Inflammatory macrophage treated with lipopolysaccharide for 4 hours (primary cell): ENCODE results near the gene PTAFR.

ENCODE experiments used
- DNase-seq: peaks from one replicate; pipeline ENCODE4 v3.0.0-alpha.2; 2020

The PTAFR gene, protein sequence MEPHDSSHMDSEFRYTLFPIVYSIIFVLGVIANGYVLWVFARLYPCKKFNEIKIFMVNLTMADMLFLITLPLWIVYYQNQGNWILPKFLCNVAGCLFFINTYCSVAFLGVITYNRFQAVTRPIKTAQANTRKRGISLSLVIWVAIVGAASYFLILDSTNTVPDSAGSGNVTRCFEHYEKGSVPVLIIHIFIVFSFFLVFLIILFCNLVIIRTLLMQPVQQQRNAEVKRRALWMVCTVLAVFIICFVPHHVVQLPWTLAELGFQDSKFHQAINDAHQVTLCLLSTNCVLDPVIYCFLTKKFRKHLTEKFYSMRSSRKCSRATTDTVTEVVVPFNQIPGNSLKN

DNA sequence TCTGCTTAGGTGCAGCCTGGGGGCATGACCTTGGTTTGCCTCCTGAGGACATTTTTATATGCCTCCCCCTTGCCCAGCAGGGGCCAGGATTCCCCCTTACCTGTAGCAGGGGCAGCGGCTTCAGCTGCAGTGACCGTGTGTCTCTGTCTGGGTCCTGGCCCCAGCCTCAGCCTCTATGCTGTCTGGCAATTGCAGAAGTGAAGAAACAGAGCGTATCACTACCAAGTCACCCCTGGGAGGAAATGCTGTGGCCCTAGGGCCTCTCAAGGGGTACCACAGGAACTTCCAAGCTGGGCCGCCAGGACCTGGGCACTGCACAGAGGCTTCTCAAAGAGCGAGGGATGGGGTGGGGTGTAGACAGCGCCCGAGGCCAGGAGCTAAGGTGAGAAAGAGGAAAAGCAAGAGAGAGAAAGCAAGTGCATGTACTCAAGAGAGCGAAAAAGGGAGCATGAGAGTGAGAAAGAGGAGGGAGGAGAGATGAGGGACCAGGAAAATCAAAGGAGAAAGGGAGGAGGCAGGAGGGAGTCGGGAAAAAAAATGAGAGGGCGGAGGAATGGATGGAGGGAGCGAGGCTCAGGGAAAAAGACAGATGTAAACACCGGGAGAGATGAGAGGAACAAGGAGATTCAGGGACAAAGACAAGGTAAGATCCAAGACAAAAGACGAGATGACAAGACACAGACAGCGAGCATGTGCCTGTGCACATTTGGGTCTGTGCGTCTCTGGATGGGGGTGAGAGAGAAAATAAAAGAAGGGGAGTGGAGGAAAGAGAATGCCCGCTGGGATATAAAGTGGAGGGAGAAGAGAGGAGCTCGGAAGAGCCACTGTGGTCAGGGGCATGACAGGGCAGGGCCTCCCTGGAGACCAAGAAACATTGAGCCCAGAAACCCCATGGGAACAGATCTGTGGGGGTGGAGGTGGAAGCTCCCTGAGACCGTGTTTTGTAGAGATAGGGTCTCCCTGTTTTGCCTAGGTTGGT is at the start of gene PTAFR:
Gene PTAFR (minus strand): TSS at position 199 of the 979 bp plus-strand sequence. CDS start 25,669 bp downstream, outside the sequence.
- DNase-seq, result peak; percentile 87

DNA sequence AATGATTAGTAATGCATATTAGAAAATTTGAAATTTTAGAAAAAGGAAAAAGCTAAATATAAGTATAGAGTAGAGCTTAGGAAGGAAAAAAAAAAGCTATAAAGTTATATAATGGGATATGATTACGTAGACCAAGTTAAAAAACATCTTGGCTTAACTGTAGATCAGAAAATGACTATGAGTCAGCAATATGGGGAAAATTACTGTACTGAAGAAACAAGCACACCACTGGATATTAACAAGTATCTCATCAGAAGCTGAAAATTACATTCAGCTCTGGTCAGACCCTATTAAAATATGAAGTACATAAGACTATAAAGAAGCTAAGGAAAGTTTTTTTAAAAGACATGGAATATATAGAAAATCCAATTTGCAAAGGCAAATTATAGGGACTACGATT is 36.8 kb upstream of the PTAFR start:
- no peak for DNase-seq

DNA sequence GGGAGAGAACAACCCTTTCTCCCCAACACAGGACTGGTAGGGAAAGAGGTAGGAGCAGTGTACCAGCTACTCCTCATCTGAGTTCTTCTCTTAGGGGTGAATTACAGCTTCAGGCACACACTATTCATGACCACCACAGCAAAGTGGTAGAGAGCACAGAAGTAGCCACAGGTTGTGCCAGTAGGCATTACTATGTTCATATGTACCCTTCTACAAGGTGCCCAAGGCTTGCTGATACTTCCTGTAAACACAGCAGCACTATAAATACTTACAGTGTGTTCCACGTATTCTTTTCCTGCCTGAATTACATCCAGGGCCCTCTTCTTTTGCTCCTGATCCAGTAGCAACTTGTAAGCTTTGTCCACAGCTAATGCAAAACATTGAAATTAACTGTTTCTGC is 33.2 kb upstream of the PTAFR start:
- DNase-seq, result no peak

DNA sequence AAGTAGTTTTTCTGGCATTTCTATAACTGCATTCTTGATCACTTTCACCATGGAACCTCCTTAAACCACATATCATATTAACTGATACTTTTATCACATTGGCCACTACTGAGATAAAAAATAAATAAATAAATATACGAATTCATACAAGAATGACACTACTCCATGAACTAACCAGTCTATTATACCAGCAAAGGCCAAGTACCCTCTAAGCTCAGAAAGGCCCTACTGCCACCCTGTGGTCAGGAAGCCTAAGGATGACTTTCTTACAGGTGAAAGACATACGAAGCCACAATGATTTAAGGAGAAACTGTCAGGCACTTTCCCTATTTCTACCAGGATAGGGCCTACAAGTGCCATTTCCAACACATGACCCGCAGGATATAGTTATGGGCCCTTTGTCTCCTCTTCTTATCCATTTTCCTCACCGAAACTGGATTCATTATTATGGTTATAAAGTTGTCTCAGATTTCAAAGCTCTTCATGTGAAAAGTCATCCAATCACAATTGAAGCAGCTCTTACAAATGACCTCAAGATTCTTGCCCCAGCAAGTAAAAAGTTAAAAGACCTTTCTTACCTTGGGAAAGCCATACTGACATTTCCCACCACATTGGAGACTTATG is 32.4 kb upstream of the PTAFR start:
- peak; percentile 80 for DNase-seq

DNA sequence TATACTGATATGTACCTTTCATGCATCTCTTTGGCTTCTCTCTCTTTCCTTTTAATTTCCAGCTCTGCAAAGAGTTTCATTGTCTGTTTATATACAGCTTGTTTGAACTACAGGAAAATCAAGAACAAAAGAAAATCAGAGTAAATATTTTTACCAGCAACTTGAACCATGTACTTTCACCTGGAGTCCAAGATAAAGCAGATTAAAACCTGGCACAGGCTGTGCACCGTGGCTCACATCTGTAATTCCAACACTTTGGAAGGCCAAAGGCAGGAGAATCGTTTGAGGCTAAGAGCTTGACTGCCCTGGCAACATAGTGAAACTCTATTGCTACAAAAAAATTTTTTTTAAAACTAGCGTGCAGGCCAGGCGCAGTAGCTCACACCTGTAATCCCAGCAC is 28.8 kb upstream of the PTAFR start:
- DNase-seq, result no peak

DNA sequence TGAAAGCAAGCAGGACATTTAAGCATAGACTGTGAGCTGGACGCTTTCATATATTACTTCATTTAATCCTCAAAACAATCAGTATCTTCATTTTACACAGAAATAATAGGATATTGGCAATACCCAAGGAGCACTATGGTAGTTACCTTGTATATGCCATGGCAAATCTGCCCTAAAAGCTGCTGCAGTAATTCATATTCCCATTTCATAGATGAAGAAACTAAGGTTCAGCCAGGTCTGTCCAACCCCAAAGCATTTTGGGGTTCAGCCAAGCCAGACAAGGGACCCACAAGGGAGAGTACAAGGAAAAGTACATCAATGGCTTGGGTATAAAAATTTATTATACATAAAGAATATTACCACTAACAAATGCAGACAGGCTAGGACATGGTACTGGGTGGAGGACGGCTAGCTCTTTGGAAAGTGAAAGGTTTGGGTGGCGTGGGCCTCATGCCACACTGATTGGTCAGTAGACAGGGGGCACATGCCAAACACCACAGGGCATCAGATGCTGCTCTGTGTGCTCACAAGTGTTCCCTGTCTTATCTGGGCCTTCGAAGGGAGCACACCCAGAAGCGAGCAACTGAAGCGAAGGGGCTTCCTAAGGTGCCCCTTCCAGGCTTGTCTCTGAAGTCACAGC is 23.9 kb upstream of the PTAFR start:
- no peak for DNase-seq

DNA sequence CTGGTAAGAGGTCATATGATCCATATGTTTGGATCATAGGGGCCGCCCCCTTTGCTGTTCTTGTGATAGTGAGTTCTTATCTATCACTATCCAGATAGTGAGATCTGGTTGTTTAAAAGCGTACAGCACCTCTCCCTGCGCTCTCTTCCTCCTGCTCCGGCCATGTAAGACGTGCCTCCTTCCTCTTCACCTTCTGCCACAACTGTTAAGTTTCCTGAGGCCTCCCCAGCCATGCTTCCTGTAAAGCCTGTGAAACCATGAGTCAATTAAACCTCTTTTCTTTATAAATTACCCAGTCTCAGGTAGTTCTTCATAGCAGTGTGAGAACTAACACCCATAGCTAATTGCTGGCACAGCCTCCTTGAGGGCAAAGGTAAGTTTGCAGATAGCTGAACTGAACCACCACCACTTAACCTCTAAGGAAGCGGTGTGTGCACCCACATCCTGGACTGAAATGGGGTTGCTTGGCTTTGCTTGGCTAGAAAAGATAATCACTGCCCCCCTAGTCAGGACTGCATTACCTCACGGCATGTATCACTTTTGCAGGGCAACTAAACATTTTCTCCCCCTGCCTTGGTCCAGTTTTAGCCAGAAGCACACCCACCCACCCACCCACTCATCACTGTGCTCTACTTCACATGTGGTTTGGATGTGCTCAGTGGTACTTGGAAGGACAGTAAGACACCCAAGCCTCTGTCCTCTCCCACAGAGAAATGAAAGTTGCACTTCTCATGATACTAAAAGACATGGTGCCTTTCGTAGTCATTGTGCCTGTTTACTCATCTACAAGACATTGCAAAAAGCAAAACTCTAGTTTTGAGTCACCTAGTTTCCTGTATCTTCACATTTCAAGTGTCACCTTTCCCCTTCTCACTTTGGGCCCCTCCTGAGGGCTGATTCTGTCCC is 23.1 kb upstream of the PTAFR start:
- peak; percentile 79 for DNase-seq

DNA sequence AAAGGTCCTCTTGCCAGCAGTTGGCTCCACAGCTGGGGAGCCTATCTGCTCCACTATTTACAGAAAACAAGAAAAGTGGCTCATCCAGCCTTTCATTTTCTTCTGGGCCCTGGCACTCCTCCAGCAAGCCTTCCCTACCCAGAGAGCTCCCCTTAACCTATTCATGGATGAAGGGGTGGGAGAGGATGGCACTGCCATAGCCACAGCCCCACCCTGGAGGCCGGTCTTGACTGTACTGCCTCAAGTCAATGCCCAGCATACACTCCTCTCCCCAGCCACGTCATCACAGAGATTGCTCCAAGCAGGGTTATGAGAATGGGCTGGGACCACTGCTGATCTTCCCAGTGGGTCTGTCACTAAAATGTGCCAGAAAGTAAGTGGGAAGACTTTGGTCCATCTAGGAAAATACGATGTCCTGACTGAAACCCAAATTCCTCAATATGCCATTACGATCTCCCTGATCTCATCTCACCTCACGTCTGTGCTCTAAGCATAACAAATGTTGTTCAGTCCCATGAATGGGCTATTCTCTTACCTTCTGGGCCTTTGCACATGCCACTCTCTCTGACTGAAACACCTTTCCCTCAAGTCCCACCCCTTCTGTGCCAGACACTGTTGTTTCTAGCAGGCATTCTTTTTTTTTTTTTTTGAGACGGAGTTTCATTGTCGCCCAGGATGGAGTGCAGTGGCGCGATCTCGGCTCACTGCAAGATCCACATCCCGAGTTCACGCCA is 21.4 kb upstream of the PTAFR start:
- DNase-seq, result no peak

DNA sequence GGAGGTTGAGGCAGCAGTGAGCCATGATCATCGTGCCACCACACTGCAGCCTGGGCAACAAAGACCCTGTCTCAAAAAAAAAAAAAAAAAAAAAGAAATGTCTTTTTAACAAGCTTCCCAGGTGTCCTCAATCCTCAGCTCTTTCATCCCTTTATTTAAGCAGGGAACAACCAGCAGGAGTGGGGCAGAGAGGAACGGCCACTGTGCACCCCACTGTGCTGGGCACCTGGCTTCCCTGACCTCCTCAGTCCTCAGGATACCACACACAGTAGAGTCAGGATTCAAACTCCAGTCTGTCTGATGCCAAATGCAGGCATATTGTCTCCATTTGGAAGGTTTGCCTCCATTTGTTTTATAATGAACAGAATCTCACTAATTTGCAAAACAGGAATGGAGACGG is 19.8 kb upstream of the PTAFR start:
- DNase-seq, result no peak

DNA sequence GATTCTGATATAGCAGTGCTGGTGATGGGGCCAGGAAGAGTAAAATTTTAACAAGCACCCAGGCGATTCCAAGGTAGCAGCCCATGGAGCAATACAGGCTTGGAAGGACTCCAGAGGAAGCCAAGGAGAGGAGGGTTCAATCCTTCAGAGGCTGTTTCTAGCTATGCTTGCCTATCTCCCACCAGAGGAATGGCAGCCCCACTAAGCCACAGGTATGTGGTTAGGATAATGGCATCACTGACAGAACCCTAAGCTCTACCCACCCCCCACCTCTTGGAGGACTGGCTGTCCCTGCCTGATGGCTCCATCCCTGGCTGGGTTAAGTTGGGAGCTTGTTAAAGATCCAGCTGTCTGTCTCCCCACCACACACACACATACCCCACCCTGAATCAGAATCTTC is 19.3 kb upstream of the PTAFR start:
- DNase-seq, result no peak

DNA sequence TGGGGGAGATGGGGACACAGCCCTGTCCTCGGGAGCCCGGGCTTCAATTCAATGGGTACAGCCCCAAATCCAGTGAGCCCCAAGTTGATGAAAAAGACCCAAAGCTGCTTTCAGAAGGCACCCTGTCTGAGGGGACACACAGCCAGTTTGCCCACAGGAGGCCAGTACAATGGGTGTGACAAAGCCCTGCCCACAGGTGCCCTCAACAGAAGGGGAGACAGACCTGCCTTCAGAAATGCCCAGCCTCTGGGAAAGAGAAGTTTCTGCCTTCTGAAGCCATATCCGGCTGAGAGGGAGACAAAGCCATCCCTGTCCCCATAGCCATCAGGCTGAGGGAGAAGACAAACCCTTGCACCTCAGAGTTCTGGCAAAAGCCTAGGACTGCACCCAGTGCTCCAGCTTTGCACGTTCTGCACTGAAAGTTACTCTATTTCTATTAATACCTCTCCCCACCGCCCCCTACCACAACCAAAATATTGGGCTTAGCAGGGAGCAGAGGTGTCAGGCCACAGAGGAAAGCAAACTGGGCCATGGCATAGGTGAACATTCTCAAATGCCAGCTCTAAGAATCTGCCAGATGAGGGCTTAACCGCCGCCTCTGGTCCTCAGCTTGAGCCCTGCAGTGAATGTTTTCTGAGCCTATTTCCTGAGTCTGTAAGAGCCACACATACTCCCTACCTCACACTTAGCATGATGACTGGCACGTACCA is 18.0 kb upstream of the PTAFR start:
- no peak for DNase-seq

DNA sequence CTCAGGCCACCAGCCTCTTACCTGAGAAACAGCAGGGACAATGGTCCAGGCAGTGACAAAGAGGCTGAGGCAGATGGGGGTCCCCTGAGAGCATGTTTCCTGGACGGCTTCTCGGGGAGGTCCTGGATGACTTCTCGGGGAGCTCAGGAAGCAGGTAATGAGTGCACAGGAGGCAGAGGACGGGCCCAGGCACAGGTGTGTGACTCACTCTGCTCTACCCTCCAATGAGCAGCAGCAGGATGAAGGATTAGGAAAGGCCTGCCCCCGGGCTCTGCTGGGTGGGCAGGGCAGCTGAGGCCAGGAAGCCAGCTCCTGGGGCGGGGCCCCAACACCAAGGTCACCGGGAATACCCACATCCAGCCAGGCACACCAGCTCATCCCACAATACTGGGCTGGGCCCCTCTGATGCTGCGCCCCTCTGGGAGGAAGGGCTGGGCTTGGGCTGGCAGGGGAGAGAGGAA is 17.2 kb upstream of the PTAFR start:
- no peak for DNase-seq

DNA sequence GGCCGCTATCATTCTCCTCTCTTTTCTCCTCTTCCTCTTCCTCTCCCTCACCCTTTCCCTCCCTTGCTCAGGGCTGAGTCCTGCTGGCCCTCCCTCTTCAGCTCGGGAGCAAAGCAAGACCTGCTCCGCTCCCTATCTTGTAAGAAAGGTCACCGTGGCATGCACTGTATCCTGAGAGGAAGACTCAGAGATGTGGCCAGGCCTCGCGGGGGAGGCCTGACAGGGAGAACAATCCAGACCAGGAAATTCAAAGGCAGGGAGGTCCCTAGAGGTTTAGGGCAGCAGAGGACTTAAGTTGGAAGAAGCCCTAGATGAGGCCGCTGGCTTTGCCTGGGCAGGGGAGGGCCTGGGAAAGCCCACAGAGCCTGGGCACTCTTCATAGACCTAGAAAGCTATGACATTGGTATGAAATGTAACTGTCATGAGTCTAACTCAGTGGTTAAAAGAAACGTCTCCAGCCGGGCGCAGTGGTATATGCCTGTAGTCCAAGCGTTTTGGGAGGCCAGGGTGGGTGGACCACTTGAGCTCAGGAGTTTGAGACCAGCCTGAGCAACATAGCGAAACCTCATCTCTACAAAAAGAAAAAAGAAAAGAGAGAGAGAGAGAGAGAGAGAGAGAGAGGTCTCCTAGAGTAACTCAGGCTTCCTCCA is 14.6 kb upstream of the PTAFR start:
- no peak for DNase-seq

DNA sequence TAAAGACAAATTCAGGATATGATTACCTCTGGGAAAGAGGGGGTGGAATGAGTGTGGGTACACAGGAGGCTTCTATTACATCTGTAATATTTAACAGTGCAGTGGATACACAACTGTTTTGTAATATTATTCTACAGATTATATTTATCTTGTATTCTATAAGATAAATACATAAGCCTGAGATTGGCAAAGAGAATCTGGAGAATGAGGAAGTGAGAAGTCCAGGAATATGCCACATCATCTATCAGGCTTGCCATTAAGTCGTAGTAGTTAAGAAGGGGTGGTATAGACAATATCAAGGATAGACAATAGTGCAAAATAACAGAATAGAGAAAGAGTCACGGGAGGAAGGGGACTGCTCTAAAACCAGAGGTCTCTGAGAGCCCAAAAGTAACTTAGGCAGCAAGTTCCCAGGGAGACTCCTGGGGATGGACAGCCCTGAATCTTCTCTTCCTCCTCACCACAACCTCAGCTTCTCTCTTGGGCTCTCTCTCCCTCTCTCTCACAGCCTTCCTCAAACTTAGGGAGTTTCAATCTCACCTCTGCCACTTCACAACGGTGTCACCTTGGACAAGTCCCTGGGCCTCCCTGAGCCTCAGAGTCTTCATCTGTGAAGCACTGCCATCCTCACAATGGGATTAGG is 14.0 kb upstream of the PTAFR start:
- DNase-seq, result peak; percentile 61

DNA sequence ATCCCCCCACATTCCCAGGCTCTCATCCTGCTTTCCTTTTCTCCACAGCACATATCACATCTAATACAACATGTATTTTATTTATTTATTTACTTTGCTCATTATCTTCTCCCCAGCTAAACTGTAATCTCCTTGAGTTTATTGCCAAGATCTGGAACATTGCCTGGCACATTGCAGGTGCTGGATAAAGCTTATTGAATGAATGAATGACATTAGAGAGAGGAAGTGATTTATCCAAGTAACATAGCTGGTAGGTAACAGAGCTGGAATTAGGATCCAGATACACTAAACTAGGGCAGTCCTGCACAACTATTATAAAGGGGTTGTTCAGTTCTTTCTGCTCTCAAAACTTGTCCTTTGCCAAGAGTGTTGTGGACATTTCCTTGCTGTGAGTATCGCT is 8.6 kb upstream of the PTAFR start:
- no peak for DNase-seq

DNA sequence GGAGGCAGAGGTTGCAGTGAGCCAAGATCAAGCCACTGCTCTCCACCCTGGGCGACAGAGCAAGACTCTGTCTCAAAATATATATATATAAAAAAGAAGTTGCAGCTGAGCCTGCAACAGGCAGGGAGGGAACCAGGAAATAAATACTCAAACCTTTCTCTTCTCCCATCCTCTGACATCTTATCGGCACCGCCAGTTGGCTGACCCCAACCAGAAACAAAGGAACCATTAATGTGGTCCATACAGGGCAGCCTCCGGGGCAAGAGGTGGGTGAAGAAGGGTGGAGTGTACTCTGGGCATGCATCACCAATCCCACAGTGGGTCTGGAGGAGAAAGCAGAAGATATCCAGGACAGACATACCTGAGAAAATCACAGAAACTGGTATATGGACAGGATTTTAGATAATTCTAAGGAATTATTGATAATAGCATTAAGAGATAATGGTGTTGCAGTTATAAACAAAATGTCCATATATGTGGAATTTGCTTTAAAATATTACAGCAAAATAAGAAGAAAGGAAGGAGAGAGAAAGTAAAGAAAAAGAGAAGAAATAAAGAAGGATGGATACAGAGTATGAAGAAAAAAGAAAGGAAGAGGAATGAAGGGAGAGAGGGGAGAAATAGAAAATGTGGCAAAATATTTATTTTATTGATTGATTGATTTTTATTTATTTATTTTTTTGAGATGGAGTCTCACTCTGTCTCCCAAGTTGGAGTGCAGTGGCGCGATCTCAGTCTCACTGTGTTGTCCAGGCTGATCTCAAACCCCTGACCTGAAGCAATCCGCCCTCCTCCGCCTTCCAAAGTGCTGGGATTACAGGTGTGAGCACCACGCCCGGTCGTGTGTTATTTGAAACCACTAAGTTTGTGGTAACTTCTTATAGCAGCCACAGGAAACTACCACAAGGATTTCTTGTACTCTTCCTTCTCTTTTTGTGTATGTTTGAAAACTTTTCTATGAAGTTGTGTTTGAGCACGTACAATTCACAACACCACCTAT is 4.1 kb upstream of the PTAFR start:
- no peak for DNase-seq

DNA sequence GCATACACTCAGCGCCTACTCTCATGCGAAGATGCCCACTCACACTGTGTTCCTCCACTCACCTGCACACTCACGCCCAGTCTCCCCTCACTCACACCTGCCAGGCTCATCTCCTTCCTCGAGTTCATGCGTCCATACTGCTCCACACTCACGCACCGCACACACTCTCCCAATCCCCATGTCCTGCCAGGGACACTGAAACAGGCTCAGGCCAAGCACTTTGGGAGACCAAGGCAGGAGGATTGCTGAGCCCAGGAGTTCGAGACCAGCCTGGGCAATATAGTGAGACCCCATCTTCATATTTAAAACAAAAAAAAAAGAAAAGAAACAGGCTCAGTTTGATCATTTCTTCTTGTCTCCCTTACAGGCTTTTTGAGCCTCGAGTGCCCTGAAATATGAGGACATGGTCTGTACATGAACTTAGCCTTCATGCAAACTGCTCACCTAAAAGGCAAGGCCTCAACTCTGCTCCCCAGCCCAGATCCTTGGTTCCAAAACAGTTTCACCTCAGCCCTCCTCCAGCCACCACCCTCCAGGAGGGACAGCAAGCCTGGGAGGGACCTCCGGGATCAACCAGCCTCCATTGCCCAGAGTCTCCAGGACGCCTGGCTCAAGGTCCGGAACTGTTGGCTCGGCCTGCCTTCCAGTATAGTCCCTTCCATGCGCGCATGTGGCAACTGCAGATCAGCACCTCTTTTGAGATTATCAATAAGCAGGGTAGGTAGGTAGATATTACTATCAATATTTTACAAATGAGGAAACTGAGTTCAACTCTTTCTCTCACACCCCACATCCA is 2.4 kb upstream of the PTAFR start:
- DNase-seq, result no peak
